NCI-H1930 (cell line): ENCODE results near the gene COLEC11.
"Not testable (repeated sequence)": the region's sequence is repeated elsewhere in the genome, so short reads cannot be mapped to it uniquely, and the experiment has no call there.

Experiments used
- DNase-seq, 2 experiments: peaks; one replicate each; lab custom pipeline; 2025; lab: John Stamatoyannopoulos, UW

COLEC11 gene

DNA sequence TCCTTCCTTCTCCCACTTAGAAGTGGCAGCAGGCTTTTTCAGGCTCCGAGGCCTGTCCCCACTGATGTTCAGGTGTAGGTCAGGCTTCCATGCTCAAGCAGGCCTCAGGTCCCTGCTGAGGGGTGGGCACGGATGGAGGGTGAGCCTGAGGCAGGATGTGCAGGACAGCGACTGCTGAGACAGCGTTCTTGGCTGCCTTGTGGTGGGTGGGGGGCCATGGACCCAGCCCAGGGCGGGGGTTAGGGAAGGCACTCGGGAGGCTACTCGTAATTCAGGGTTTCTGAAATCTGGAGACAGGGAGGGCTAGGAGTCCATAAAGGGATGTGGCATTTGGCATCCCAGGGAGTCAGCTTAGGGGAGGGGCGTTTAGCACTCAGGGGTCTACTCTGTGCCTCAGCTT, 30.3 kb downstream of the COLEC11 start:
- no peak for DNase-seq

DNA sequence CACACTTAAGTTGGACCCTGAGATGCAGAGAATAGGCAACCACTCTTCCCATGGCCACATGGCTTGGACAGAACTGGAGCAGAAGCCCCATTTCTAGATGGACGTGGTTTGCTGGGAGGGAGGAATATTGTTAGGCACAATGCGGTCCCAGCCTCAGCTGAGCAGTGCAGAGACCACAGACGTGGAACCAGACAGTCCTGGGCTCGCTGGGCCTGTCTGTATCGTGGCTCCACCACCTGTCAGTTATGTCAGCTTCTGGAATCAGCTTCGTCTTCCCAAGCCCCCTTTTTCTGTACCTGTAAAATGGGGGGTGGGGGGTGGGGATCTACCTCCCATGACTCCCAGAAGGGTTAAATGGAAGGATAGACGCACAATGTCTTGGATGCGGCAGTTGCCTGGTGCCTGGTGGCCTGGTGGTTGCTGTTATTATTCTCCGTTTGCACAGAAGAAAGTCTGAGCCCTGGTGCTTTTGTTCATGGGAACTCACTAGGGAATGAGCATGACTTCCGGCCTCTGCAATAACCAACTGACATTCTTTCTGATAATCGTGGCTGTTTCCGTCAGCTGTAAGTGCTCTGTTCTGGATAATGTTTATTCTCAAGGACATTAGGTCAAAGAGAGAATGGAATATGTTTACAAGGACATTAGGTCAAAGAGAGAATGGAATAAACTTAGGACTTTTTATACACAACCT, 31.4 kb downstream of the COLEC11 start:
- no peak for DNase-seq

DNA sequence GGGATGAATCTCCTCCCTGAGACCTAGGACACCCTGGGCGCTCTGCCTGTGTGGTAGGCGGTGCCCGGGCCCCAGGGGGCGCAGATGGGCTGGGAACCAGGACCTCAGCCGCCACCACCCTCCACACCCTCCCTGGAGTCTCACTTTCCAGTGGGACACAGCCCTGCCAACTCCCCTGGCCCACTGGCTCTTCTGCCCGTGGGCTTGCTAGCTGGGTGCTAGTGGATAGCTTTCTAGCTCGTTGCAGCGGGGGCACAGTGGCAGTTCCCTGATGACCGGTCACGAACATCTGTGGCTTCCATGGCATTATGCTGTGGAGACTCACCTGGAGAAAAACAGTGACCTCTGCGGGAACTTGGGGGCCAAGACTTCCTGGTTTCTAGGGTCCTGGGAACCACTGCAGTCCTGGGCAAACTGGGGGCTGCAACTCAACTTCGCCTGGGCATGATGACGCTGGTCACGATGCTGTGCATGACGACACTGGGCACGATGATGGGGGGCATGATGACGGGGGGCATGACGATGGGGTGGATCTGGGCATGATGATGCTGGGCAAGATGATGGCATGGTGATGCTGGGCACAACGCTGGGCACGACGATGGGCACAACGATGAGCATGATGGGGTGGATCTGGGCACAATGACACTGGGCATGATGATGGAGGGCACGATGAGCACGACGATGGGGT, 32.0 kb downstream of the COLEC11 start:
- DNase-seq: no peak

DNA sequence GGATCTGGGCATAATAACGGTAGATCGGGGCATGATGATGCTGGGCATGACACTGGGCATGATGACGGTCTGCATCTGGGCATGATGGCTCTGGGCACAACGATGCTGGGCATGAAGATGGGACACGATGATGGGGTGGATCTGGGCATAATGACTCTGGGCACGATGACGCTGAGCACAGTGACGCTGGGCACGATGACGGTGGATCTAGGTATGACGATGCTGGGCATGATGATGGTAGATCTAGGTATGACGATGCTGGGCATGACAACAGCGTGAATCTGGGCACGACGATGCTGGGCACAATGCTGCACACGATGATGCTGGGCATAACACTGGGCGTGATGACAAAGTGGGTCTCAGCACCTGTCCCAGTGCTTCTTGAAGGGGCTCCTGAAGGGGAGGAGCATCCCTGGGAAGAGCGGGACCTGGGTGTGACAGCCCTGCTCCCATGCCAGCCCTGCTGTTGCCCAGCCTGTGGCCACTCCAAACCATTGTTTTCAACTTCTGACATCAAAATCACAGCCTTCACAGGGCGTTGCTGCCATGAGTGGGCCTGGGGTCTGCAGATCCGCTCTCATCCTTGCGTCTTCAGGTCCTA, 32.7 kb downstream of the COLEC11 start:
- DNase-seq: no peak

DNA sequence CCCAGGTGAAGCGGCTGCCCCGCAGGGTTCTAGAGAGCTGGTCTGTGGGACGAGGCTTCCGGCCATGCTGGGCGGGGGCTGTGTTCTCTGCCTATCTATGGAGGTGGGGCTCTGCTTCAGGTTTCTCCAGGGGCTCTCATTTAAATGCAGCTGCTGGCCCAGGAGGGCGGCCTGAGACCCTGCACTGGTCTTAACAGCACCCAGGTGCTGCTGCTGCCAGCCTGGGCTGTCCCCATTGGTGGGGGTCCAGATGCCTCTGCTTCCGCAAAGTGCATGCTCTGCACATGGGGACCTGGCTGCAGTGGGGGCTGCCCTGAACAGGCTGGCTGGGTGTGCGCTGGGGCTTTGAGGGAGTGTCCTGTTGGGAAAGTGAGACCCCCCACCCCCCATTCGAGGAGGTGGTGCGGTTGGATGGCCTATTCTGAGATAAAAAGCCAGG, 33.3 kb downstream of the COLEC11 start:
- no peak for DNase-seq

DNA sequence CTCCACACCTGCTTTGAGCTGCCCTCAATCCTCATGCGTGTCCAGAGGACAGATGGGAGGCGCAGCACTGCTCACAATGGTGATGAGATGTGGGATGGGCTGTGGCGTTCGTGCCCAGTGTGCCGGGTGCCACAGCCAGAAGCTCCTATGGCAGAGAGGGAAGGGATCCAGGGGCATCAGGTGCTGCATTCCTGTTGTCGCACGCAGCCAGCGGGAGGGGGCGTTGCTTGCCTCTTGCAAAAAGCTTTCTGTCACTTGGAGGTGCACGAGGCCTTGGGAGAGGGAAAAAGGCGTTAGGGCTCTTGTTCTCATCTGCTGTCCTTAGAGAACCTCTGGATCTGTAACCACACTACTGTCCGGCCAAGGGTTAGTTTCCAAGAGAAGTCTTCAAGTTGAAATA, 33.9 kb downstream of the COLEC11 start:
- no peak for DNase-seq

DNA sequence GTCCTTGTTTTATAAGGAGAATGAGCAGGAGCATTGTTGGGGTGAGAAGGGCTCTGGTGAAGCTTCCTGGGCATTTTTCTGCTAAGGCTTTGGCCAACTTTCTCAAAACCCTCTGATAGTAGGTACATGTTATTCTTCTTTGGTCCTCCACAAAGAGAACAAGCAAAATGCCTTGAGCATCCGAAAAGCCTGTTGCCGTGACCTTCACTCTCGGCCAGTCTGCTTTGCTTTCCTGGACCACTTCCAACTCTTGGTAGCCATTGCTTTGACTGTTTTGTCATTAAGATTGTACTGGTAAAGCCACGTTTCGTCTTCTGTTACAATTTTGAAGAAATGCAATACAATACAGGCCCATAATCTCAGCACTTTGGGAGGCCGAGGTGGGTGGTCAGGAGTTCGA, 35.7 kb downstream of the COLEC11 start:
- no peak for DNase-seq

DNA sequence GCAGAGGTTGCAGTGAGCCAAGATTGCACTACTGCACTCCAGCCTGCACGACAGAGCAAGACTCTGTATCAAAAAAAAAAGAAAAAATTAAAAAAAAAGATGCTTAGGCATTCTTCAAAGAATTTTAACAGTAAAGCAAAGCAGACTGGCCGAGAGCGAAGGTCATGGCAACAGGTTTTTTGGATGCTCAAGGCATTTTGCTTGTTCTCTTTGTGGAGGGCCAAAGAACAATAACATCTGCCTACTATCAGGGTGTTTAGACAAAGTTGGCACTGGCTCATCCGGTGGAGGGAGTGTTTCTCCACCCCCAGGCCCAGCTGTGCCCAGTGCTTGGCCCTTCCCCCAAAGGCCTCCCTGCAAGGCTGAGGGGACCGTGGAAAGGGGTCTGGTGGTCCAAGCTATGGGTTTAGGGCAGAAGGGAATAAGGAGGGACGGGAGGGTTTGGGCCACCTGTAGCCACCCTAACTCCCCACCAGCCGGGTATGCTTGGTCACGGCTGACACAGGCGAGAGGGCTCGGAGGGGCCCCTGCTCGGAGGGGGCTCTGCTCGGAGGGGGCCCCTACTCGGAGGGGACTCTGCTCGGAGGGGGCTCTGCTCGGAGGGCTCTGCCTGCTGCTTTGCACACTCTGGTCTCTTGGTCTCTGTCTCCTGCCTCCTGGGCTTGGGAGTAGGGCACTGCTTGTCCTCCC, 36.4 kb downstream of the COLEC11 start:
- no peak for DNase-seq

DNA sequence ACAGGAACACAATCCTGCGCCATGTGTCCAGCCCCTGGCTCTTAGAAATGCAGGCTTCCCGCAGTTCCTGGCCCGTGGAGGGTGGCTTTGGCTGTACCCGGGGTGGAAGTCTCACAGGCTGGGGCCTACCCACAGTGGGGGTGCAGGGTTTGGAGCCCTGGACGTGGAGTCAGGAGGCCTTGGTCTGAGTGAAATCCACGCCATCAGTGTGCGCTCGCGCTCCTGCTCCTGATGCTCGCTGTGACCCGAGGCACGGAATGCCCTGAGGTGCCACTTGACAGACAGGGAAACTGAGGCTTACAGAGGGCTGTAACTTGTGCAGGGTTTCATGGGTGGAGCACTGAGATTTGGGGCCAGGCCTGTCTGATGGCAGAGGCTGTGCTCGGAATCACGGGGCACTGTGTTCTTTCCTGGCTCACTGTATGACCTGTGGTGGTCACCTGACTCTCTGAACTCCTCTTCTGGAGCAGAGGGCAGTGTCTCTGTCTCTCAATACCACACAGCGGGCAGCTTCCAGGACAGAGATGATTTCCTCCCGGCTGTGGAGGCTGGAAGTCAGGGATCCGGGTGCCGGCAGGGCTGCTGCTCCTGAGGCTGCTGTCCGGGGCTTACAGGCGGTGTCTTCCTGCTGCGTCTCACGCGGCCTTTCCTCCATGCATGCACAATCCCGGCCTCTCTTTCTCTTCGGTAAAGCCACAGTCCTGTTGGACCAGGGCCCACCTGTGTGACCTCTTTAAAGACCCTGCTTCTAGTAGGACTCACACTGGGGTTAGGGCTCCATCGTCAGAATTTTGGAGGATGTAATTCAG, 37.1 kb downstream of the COLEC11 start:
- no peak for DNase-seq

DNA sequence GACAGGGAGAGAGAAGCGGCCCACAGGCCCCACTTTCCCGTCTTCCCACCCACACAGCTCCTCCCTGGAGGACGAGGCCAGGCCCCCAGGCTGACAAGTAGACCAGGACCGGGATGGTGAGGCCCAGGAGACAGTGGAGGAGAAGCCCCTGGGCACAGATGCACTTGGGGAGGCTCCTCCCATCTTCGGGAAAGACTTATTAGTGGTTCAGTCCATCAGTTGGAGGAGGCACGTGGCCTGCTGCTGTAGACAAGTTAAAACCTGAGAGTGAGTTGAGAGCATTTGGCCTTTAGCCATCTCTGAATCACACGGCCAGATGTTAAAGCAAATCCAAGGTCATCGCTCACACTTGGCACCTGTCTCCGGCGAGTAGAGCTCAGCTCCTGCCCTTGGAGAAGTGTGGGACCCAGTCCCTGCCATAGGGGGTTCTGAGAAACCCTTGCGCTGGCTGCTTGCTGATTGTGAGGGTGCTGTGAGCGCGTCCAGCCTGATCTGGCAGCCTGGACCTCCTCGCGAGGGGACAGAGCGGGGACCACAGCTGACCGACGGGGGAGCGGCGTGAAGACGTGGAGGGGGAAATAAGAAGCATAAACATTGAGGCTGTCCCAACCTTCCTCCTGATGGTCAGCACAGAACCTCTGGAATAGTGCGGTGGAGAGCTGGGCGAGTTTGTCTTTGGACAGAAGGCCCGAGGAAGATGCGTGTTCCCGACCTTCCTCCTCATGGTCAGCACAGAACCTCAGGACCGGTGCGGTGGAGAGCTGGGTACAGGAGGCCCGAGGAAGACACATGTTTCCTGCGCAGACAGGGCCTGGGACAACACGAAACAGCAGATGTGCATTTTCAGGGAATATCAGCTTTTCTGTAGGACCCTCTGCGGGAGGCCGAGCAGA, 38.4 kb downstream of the COLEC11 start:
- DNase-seq: no peak

DNA sequence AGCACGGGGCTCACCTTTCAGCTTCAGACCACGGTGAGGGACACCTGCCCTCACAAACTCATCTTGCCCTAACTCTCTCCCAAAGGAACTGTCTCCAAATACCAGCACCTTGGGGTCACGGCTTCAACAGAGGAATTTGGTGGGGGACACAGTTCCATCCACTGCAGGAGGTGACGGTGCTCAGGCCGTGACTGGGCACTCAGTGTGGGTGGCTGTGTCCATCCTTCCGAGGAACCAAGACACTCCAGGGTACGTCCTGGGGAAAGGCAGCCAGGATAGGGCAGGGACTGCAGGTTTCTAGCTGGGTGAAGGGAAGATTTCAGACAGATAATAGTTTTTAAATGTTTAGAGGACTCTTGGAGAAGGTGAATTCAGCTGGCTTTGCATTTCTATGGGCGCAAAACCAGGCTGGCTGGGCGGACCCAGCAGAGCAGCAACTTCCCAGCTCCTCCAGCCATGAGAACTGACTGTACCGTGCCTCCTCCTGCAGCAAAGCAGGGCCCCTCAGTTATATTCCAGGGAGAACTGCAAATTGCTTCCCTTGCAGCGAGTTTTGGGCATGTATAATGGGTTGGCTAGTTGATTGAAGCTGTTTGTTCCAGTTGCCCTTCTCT, 39.2 kb downstream of the COLEC11 start:
- DNase-seq: no peak

DNA sequence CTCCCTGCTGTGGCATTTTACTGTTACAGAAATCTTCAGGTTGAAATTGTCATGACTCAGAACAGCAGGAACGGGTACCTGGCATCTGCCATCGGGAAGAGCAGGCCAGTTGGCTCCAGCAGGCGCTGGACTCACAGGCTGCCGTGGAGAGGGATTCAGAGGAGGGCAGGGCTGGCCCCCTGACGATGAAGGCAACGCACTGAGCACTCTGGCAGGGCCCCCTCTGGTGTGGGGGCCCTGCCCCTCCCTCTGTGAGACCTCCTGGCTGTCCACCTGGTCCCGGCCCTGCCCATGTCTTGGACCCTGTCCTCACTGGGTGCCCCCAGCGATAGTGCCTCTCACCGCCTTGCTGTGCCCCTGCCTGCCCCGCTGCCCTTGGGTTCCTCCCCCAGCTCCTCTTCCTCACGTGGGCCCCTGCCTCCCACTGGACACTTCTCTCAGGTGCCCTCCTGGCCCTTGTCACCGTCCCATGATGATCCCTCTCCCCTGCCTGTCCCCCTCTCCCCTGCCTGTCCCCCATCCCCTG, 39.7 kb downstream of the COLEC11 start:
- no peak for DNase-seq

DNA sequence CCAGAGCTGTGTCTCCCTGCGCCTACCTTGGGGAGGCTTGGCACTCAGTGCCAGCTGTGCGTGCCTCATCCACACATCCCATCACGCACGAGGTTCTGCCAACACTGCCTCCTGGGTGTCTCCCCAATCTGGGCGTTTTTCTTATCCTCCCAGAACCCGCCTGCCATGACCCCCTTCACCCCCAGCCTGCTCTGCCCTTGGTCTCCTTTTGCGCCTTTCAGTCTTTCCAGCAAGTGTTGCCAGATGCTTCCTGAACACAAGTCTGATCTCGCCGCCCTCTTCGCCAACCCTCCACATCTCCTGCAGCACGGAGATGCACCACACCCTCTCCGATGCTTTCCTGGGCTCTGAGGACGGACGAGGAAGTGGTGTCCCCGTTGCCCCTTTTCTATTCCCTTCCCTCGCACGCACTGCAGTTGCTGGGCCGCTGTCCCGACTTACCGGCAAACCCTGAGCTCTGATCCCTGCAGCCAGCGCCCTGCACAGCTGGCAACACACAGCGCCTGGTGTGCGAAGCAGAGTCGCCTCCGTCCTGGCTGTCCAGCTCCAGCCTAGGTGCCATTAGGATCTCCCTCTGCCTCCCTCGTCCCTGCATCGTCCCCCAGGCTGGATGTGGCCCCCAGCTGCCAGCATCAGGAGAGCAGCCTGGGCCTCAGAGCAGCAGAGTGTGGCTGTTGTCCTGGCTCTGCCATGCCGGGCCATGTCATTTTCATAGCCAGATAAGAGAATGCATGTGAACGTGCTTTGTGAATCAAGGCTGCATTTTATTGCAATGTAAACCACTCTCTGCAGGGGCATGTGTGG, 40.5 kb downstream of the COLEC11 start:
- no peak for DNase-seq

DNA sequence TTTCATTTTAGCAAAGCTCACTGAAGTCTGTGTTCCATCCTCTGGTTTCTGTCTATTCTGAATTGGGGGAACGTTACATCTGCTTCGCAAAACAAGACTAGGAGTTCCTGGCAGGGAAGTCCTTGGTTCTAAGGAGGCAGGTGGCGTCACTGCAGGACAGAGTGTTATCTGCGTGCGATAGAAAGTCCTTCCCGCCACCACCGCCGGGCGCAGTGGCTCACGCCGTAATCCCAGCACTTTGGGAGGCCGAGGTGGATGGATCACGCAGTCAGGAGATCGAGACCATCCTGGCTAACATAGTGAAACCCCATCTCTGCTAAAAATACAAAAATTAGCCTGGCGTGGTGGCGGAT, 41.0 kb downstream of the COLEC11 start:
- DNase-seq: not testable (repeated sequence)

DNA sequence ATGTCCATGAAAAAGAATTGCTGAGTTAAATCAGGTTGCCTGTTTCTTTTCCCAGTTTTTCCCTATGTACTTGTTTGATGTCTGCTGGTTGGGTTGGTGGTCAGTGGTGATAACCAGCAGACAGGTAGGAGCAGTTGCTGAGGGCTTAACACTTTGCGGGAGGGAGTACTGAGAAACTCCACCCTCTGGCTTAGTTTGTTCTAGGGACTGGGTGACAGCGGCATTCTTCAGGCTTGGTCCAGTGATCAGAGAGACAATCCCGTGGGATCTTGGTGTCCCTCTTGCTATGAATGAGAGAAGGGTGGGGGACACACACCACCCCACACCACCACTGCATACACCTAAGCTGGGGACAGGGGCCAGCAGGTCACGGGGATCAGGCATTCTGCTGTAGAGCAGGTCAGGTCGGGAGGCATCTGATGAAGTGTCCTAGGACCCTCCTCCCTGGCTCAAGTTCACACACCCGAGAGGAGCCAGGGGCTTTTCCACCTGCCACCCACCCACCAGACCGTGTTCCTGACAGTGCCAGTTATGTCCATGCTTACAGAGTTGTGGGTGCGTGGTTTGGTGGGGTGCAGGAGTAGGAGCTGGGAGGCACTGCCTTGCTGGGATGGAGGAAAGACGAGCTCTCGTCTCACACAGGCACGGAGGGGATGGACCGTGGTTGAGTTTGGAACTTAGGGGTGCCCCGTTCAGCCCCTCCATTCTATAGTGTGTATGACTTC, 41.8 kb downstream of the COLEC11 start:
- no peak for DNase-seq

DNA sequence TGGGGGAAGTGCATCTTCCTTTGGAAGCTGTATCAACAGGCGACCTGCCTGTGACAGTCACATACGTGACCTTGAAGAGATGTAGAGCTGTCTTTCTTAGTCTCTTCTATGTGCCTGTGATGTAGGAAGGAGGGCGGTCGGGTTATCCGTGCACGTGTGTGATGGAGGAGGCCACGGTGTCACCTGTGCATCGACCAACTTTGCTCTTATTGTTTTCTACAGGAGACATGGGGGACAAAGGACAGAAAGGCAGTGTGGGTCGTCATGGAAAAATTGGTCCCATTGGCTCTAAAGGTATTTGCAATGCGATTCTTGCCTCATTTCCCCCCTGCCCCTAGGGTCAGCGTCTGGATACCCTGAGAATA, 42.4 kb downstream of the COLEC11 start:
- no peak for DNase-seq

DNA sequence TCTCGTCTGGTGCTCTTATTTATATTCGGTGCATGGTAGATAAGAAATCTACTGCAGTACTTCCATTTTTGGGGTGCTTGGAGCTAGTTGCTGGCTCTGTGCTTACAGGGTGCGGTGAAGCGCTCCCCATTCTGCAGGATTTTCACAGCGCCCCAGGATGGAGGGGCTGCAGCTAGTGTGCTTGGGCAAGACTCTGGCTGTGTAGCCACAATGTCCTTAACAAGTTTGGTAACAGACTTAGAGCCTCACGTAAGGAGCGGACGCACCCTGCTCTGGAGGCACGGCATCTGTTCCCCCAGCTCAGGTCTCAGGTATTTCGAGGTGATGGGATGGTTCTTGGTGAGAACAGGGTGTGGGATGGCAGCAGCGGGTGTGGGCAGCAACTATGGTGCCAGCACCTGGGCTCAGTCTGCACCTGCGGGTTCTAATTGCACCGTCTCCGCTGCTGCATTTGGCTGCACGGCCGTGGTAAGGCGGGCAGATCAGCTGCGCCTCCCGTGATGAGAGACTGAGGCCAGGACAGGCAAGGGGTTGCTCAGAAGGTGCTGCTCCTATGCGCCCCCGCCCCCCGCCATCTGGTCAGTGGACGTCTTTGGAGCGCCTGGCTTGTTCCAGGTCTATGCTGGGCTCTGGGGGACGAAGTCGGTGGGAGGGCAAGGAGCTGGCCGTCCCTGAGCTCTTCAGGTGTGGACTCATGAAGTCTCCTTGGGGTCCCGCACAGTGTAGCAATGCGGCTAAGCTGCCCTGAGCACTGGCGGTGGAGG, 43.0 kb downstream of the COLEC11 start:
- DNase-seq: no peak

DNA sequence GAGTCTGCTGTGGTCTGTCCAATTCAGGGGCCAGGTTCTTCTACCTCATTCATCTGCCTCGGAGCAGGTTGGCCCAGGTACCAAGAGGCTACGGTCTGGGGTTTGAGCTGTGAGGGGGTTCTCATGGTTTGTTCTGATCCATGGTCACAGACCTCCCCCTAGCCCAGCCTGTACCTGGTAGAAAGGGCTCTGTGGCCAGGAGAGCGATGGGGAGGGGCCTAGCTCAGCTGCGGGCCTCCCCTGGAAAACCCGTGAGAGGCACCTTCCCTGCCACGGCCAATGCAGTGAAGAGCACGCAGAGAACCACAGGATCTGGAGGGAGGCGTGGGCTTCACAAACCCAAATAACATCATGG, 43.5 kb downstream of the COLEC11 start:
- DNase-seq: no peak
